Prostate gland (tissue), 2 donors: ENCODE results near the gene NDFIP1.

Experiments used
- POLR2A ChIP-seq: fragments of 450-650 bp; IDR thresholded peaks from one replicate; pipeline ENCODE4 v1.6.1; 2016; ENCODE audit warnings: antibody characterized with exemption, mild to moderate bottlenecking
- POLR2AphosphoS5 ChIP-seq: sonication (generic); formaldehyde crosslinking; IDR thresholded peaks from one replicate; pipeline ENCODE4 v1.6.1; 2017; ENCODE audit warnings: antibody characterized with exemption
- TF ChIP-seq, protein P1 (sequence below), 4 experiments: fragments of 200-600 bp in 2 of 4; fragments of 450-650 bp in 2 of 4; sonication (generic) in 2 of 4; IDR thresholded peaks; 1 replicate in 3 of 4; 2 replicates in 1 of 4; pipeline ENCODE4 v1.5.1; 2016 to 2019; ENCODE audit warnings: antibody characterized with exemption in 4 of 4, mild to moderate bottlenecking in 2 of 4, moderate library complexity in 2 of 4

DNA sequence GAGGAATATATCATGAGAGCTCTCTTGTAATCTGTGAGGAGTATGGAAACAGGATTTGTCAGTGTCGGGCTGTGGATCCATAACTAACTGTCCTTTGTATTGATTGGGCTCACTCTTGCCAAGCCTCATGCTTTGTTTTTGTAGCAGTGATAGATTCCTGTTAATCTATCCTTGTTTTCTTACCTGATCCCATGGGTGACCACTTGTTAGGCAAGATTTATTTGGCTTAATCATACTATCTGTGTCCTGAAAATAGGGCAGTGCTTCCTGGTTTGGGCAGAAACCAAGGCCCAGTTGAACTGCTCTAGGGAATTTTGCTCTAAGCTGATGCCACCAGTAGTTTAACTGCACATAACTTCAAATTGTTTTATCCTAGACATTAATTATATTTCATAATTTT, 6.1 kb downstream of the NDFIP1 start:
- TF ChIP-seq, protein P1, sequence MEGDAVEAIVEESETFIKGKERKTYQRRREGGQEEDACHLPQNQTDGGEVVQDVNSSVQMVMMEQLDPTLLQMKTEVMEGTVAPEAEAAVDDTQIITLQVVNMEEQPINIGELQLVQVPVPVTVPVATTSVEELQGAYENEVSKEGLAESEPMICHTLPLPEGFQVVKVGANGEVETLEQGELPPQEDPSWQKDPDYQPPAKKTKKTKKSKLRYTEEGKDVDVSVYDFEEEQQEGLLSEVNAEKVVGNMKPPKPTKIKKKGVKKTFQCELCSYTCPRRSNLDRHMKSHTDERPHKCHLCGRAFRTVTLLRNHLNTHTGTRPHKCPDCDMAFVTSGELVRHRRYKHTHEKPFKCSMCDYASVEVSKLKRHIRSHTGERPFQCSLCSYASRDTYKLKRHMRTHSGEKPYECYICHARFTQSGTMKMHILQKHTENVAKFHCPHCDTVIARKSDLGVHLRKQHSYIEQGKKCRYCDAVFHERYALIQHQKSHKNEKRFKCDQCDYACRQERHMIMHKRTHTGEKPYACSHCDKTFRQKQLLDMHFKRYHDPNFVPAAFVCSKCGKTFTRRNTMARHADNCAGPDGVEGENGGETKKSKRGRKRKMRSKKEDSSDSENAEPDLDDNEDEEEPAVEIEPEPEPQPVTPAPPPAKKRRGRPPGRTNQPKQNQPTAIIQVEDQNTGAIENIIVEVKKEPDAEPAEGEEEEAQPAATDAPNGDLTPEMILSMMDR (IDR thresholded peaks at IDR 0.05), result no peak
- TF ChIP-seq POLR2AphosphoS5 (no peak), POLR2A (no peak)
